ENCODE data around the gene ELOVL4. TPM values are rescaled to one million over a fixed set of nuclear protein-coding genes. Genes with fewer than 3 reads are reported as not detected.
A peak's percentile ranks its signal among the peaks of the same experiment; 100 is the strongest.

Gene ELOVL4
- polyA plus RNA-seq, 1 donor (not counting 4 experiments of a cell fraction or from before 2014, with no cell fraction given), result 6.1 TPM

DNA sequence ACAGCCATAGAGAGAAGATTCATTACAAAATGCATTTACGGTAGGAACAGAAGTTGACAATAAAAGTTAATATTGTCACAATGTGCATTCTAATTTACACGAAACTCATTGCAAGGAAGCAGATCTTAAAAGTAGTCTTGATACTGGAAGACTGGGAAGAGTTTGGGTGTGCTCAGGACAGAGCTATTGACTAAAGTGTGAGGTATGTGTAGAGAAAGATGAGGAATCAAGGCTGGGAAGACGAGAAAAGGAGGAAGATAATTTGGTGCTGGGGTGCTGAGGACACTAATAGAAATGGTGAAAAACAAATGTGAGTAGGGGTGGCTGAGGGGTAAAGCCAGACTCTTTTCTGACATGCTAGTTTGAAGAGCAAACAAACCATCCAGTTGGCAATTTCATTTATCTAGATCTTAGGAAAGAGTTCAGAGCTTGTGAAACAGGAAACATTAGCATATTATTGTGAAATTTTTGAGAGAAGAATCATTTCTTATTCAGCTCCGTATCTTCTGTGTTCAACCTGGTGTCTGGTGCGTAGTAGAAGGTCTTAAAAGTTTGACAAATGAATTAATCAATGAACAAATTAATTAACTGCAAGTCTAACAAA lies 72.7 kb downstream of the ELOVL4 start:
- H3K9me1 ChIP-seq (ENCODE audit: control insufficient read depth, extremely low read depth, insufficient read depth, low read length), result no peaks in the 10 kb centered on the region
- TF ChIP-seq, protein P1, sequence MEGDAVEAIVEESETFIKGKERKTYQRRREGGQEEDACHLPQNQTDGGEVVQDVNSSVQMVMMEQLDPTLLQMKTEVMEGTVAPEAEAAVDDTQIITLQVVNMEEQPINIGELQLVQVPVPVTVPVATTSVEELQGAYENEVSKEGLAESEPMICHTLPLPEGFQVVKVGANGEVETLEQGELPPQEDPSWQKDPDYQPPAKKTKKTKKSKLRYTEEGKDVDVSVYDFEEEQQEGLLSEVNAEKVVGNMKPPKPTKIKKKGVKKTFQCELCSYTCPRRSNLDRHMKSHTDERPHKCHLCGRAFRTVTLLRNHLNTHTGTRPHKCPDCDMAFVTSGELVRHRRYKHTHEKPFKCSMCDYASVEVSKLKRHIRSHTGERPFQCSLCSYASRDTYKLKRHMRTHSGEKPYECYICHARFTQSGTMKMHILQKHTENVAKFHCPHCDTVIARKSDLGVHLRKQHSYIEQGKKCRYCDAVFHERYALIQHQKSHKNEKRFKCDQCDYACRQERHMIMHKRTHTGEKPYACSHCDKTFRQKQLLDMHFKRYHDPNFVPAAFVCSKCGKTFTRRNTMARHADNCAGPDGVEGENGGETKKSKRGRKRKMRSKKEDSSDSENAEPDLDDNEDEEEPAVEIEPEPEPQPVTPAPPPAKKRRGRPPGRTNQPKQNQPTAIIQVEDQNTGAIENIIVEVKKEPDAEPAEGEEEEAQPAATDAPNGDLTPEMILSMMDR (optimal IDR thresholded peaks at IDR 0.05 in 1 of 3, IDR thresholded peaks at IDR 0.05 in 1 of 3, conservative IDR thresholded peaks at IDR 0.05 in 1 of 3; ENCODE audit: extremely low read depth in 1 of 3, insufficient read depth in 2 of 3, low read length in 3 of 3), result no peak
- no peak for TF ChIP-seq EZH2 (IDR thresholded peaks at IDR 0.05; ENCODE audit: low read length)
- FAIRE-seq (no peak), DNase-seq (ENCODE audit: low read depth, low spot score) (no peak)
- dilution Hi-C loops (cut with MboI; ENCODE audit: extremely low pct_ligation_motif_present, low sequenced_read_pairs), result no loop called here
- H3K9ac ChIP-seq (ENCODE audit: control insufficient read depth, extremely low read depth, insufficient read depth, low read length), result no peak overlapping the region
- no peaks in the 10 kb centered on the region for H3K79me2 ChIP-seq (ENCODE audit: control insufficient read depth, insufficient read depth, low read length)
- no peaks in the 10 kb centered on the region for H4K20me1 ChIP-seq (ENCODE audit: control insufficient read depth, extremely low read depth, insufficient read depth, low read length)
- H3K4me1 ChIP-seq (ENCODE audit: control insufficient read depth, extremely low read depth, insufficient read depth, low read length), result peaks cover 43% of the 10 kb centered on the region
- no peak overlapping the region for H3K27ac ChIP-seq (ENCODE audit: control insufficient read depth, insufficient read depth, low read length)
- no peak overlapping the region for H2AFZ ChIP-seq (ENCODE audit: control insufficient read depth, low read length)
- H3K4me2 ChIP-seq (ENCODE audit: control insufficient read depth, extremely low read depth, insufficient read depth, low read depth, low read length), result no peak overlapping the region
- H3K27me3 ChIP-seq (ENCODE audit: control insufficient read depth, extremely low read depth, insufficient read depth, low read length), result no peaks in the 10 kb centered on the region
- H3K4me3 ChIP-seq (ENCODE audit: control insufficient read depth in 2 of 3, extremely low read depth in 1 of 3, insufficient read depth in 2 of 3, low read depth in 1 of 3, low read length in 3 of 3), result no peak overlapping the region
- H3K36me3 ChIP-seq (ENCODE audit: control insufficient read depth in 2 of 2, extremely low read depth in 1 of 2, insufficient read depth in 2 of 2, low read length in 2 of 2), result no peaks in the 10 kb centered on the region
- H3K9me3 ChIP-seq (ENCODE audit: control insufficient read depth, low read depth, low read length), result no peaks in the 10 kb centered on the region

DNA sequence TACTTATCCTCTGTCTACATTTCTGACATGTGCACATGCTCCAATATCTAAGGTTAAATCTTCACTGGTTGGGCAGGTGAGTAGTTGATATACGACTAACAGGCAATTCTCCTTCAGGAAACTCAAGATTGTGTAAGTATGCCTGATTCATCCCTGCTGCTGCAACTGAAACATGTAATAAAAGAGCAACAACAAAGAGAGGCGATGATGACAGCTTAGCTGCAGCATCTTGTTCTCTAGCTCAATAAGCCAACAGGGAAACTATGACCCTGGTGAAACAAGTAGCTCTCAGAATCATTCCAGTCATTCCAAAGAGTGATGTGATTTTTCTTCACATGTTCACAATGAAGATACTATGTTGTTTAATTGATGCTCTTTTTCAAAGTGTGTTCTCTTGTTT lies 74.4 kb downstream of the ELOVL4 start:
- peaks cover 31% of the 10 kb centered on the region for H3K4me1 ChIP-seq (ENCODE audit: control insufficient read depth, extremely low read depth, insufficient read depth, low read length)
- no peaks in the 10 kb centered on the region for H3K27me3 ChIP-seq (ENCODE audit: control insufficient read depth, extremely low read depth, insufficient read depth, low read length)
- no peaks in the 10 kb centered on the region for H3K9me3 ChIP-seq (ENCODE audit: control insufficient read depth, low read depth, low read length)
- DNase-seq (ENCODE audit: low read depth, low spot score) (peak; percentile 78), FAIRE-seq (peak; percentile 95)
- H3K4me2 ChIP-seq (ENCODE audit: control insufficient read depth, extremely low read depth, insufficient read depth, low read depth, low read length), result peak overlapping the region; percentile 30
- peak overlapping the region; percentile 47 for H3K27ac ChIP-seq (ENCODE audit: control insufficient read depth, insufficient read depth, low read length)
- no peak overlapping the region for H2AFZ ChIP-seq (ENCODE audit: control insufficient read depth, low read length)
- TF ChIP-seq, protein P1 (optimal IDR thresholded peaks at IDR 0.05 in 1 of 3, IDR thresholded peaks at IDR 0.05 in 1 of 3, conservative IDR thresholded peaks at IDR 0.05 in 1 of 3; ENCODE audit: extremely low read depth in 1 of 3, insufficient read depth in 2 of 3, low read length in 3 of 3), result no peak
- TF ChIP-seq EZH2 (IDR thresholded peaks at IDR 0.05; ENCODE audit: low read length), result no peak
- no peaks in the 10 kb centered on the region for H3K9me1 ChIP-seq (ENCODE audit: control insufficient read depth, extremely low read depth, insufficient read depth, low read length)
- no peak overlapping the region for H3K4me3 ChIP-seq (ENCODE audit: control insufficient read depth in 2 of 3, extremely low read depth in 1 of 3, insufficient read depth in 2 of 3, low read depth in 1 of 3, low read length in 3 of 3)
- no peaks in the 10 kb centered on the region for H3K79me2 ChIP-seq (ENCODE audit: control insufficient read depth, insufficient read depth, low read length)
- H4K20me1 ChIP-seq (ENCODE audit: control insufficient read depth, extremely low read depth, insufficient read depth, low read length), result no peaks in the 10 kb centered on the region
- dilution Hi-C loops (cut with MboI; ENCODE audit: extremely low pct_ligation_motif_present, low sequenced_read_pairs), result no loop called here
- H3K9ac ChIP-seq (ENCODE audit: control insufficient read depth, extremely low read depth, insufficient read depth, low read length), result no peak overlapping the region
- H3K36me3 ChIP-seq (ENCODE audit: control insufficient read depth in 2 of 2, extremely low read depth in 1 of 2, insufficient read depth in 2 of 2, low read length in 2 of 2), result no peaks in the 10 kb centered on the region
